Omental fat pad (tissue), 4 donors: ENCODE measurements around the gene ME3. TPM values are rescaled to one million over a fixed set of nuclear protein-coding genes. Genes with fewer than 3 reads are reported as not detected.

Experiments used
- ATAC-seq: fragments of 150-250 bp; one replicate; pipeline ENCODE4 v1.9.1; 2016; ENCODE audit warnings: mild to moderate bottlenecking, moderate library complexity; ENCODE audit not compliant: low FRiP score
- DNase-seq: peaks from one replicate; pipeline ENCODE4 v3.0.0-alpha.2; 2019; ENCODE audit warnings: low spot score
- CTCF ChIP-seq, 3 donors: fragments of 450-650 bp; IDR thresholded peaks; one replicate each; pipeline ENCODE4 v1.5.1; 2016 to 2017; ENCODE audit warnings: antibody characterized with exemption in 3 of 3, mild to moderate bottlenecking in 3 of 3, moderate library complexity in 2 of 3
- total RNA-seq, 4 donors: library from RNA; depleted of rRNA; stranded (reverse); fragments of >200 nt; gene quantifications; one replicate each; pipeline ENCODE4 v1.1.0, GENCODE V29; 2016

The ME3 gene
- total RNA-seq, 4 donors from 2014 or later: 28.4 to 93.0 (median 80.1) TPM

GRCh38 chr11:86693518-86693917, 21.1 kb upstream of the ME3 start:
- DNase-seq (no peak), ATAC-seq (no peak)
- TF ChIP-seq CTCF (IDR thresholded peaks at IDR 0.05): no peak

- DNase-seq (no peak), ATAC-seq (no peak)
- no peak for TF ChIP-seq CTCF (IDR thresholded peaks at IDR 0.05)
These were observed 20.3 kb upstream of the ME3 start for GRCh38 chr11:86692746-86693145.

GRCh38 chr11:86692317-86692716, 19.9 kb upstream of the ME3 start:
- no peak for TF ChIP-seq CTCF (IDR thresholded peaks at IDR 0.05)
- DNase-seq: no peak
- no peak for ATAC-seq

GRCh38 chr11:86688398-86689179, 16.2 kb upstream of the ME3 start:
- TF ChIP-seq CTCF (IDR thresholded peaks at IDR 0.05): no peak
- no peak for ATAC-seq
- no peak for DNase-seq

- ATAC-seq (no peak), DNase-seq (no peak)
- no peak for TF ChIP-seq CTCF (IDR thresholded peaks at IDR 0.05)
These were observed 14.9 kb upstream of the ME3 start for GRCh38 chr11:86687185-86687778.

GRCh38 chr11:86686531-86686930, 14.1 kb upstream of the ME3 start:
- no peak for TF ChIP-seq CTCF (IDR thresholded peaks at IDR 0.05)
- ATAC-seq: no peak
- DNase-seq: no peak

GRCh38 chr11:86681483-86681756, 9.0 kb upstream of the ME3 start:
- no peak for TF ChIP-seq CTCF (IDR thresholded peaks at IDR 0.05)
- ATAC-seq (peak; percentile 75), DNase-seq (no peak)
